Germinal center (tissue), 1 donor: ENCODE data around the gene RCOR2.
A peak's percentile ranks its signal among the peaks of the same experiment; 100 is the strongest.
"Not testable (repeated sequence)": the region's sequence is repeated elsewhere in the genome, so short reads cannot be mapped to it uniquely, and the experiment has no call there.

ENCODE experiments used
- DNase-seq: peaks from one replicate; pipeline ENCODE4 v3.0.0; 2012; ENCODE audit warnings: mixed read lengths, low spot score

Gene RCOR2

DNA sequence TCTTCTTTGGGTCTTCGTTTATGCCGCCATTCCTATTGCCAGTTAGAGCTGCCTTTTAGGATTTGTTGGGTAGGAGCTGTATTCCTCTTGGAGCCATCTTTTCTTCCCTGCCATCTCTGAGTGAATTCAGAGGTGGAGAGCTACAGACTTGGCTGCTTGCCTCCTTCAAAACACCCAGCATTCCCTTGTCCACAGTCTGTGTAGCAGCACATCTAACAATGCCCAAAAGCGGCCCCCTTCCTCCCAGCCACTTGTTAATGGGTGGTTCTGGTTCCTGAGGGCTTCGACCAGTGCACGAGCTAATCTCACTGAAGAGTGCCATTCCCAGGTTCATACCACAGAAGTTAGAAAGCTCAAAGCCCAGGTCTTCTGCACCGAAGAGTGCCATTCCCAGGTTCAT lies 40.3 kb downstream of the RCOR2 start:
- DNase-seq = no peak

DNA sequence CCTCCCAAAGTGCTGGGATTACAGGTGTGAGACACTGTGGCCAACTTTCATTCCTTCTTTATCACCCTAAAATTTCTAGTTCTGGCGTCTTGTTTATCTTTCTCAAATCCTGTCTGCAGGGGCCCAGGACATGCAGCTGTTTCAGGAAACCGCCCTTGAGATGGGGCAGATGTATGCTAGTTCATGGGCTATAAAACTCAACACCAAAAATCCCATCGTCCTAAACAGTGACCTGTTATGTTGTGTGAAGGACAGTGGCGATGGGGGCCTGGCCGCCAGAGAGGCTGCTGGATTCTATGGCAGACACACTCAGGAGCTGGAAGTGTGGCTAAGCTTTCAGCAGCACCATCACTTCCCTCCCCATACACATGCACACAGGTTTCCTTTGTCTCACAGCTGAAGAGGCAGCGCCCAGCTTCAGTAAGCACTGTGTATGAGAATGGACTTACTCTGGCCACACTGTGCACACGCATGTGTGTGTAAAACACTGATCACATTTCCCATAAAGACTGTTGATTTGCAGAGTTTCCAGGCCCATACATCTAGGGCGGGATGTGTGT lies 41.4 kb downstream of the RCOR2 start:
- no peak for DNase-seq

DNA sequence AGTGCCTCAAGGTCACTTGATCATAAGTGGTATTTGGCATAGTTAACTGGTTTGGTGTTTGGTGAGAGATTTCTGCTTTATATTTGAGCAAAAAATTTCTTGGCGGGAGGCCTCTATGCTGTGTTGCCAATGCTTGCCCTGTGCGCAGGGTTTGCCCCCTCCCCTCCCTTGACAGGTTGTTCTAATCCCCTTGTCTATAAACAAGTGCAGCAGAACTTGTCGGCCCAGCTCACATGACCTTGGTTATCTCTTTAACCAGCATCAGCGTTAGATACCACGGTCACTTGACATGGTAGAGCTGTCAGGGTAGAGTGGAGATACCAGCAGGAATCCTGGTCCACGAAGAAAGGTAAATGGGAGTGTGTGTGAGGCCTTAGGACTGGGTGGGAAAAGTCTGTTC lies 42.5 kb downstream of the RCOR2 start:
- no peak for DNase-seq

DNA sequence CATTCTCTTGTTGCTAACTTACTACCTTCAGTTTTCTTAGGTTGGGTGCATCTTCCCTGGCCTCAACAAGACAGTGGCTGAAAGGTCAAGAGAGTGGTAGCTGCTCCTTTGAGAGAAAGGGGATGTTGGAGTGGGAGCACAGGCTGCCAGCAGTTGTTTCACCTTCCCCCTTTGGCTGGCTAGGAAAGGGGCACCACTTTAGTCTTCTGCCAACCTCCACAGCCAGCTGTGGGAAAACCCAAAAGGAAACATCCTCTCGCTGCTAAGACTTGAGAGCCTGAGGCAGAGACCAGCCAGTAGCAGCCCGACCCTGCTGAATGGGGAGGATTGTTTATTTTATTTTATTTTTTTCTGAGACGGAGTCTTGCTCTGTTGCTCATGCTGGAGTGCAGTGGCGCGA lies 43.7 kb downstream of the RCOR2 start:
- DNase-seq = no peak

DNA sequence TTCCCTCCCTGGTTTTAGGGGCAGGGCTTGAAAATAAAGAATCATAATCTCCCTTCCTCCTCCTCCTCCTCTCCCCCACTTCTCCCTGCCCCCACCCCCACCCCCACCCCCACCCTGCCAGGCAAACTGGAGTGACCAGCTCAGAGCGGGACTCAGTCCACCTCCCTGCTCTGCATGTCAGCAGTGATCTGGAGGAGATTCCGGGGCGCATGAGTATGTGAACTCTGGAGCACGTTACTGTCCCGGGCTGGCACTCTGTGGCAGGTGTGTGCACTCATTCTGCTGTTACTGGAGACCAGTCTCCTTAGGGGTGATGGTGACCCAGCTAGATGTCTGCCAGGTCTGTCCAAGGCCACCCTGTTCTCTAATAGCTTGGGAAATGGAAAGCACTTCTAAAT lies 44.2 kb downstream of the RCOR2 start:
- DNase-seq = no peak

DNA sequence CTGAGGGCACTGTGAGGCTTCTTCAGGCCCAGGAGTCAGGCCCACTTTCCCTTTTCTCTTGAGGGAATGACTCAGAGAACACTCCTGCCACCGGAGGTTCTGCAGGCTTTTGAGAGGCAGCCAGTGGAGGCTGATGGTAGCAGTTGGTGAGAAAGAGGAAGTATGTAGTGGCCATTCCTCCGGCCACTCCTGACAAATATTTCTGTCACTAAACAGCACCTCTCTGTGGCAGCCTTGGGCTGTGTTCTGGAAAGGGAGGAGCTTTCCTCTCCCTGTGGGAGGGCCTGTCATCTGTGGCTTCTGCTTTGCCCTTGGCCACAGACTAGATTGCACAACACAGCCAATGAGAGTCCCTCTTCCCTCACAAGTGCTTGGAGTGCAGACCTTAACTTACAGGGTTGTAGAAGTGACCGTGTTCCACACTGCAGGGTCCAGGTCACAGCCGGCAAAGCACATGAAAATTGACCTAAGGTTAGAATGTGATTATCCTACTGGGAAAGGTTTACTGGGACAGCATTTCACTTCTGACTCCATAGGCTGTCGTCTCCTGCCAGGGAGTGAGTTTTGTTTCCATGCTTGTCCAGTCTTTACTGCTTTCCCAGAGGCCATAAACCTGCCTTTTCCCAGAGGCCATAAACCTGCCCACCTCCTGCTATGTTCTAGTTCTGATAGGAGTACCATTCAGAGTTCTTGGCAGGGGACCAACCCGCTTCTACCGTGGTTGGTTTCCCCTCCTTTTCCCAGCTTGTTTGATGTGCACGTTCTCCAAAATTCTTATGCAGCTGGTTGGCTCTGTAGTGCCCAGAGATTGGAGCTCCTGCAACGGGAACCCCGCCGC lies 44.8 kb downstream of the RCOR2 start:
- DNase-seq = peak; percentile 23

DNA sequence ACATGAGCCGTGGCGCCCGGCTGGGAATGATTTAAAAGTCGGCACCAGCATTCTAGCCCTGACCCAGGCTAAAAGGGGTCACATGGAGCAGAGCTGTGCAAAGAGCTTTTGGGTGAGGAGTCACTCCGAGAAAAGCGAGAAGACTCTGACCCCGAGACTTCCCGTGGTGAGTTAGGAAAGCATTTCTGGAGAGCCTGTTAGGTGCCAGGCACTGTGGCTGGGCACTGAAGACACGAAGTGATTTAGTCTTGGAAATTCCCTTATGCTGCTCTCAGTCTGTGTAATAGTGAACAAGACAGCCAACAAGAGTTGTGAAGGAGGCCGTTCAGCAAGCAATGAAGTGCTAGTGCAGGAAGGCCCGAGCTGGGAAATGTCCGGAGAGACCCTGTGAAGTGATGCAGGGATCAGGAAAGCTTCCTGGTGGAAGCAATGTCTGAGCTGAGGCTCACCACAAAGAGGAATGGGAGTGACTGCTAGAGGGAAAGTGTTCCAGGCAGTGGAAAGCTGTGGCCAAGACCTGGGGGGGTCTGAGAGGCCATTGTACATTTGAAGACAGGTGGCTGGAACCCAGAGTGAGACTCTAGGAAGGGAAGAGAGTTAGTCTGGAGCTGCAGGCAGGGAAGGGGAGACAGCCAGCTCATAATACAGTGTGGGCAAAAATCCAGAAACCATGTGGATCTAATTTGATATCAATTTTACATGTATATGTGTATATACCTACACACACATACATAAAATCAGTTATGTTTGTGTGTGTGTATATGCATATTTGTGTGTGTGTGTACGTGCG lies 46.4 kb downstream of the RCOR2 start:
- no peak for DNase-seq

DNA sequence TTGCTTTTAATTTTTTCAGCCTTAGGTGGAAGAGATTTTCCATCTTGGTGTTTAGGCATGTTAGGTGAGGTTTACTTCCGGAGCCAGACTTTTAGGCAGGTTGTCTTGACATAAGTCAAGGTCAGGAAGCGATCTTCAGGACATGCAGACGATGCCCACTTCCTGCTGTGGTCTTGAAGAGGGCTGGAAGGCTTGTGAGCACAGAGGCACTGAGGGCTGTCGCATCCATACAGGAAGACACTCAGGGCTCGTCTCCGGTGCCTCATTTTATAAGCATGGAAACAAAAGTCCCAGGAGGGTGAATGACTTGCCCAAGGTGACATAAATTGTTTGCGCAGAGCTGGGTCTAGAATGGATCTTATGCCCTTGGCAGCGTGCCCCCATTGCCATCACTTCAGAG lies 47.3 kb downstream of the RCOR2 start:
- DNase-seq = no peak

DNA sequence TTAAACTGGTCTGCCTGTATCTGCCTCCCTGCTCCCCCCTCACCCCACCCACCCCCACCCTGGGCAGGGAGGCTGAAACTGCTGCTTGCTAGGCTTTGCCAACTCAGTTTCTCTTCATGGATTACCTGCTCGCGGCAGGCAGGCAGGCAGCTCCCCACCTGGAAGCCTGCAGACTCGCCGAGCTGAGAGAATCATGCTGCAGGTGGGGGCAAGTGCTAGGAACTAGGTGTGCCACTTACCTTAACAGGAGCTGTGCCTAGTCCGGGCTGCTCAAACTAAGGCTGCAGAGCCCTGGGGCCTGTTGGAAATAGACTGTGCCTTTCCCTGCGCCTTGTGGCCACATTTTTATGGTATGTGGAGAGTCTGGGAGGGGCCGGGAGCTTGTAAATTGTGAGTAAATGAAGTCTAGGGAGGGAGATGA lies 47.8 kb downstream of the RCOR2 start:
- DNase-seq = no peak

DNA sequence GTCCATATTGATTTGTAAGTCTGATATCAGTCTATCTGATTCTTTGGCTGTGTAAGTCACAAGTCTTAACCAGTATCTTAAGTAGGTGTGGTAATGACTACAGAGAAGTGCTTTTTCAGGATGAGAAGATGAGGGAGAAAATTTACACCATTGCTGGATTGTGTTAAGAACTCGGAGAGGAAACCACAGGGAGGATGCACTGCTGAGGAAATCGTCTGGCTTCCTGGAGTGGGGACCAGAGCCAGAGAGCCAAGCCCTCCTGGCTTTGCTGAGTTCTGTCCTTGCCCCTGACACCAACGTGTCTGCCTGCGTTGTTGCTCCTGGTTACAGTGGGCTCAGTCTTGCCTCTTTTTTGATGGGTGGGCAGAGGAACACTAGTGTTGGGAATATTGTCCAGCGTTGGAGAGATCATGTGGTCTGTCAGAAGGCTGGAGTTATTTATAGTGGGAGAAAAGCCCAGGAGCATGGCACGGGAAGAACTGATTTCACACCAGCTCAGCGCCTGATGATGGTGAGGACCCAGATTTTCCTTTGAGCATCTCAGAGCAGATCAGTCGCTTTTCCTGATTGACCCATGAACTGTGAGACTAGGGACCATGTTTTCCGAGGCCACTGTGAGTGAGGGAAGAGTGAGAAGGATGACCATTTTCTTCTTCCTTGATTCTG lies 48.4 kb downstream of the RCOR2 start:
- no peak for DNase-seq

DNA sequence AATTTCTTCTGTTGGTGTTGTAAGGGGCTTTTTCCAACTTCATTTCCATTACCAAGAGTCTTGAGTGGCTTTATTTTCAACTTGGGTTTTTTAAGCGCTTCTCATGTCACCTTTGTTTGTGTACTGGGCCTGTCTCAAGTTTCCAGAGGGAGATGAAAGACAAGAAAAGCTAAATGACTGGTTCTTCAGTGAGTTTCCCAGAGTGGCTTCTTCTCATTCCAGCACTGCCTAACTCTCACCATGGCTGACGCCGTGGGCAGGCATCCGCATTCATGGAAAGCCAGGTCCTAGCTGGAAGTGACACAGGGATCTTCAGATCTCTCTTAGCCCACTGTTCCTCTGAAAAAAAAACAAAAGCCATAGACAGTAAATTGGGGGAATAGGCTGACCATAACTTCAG lies 49.5 kb downstream of the RCOR2 start:
- DNase-seq = no peak

DNA sequence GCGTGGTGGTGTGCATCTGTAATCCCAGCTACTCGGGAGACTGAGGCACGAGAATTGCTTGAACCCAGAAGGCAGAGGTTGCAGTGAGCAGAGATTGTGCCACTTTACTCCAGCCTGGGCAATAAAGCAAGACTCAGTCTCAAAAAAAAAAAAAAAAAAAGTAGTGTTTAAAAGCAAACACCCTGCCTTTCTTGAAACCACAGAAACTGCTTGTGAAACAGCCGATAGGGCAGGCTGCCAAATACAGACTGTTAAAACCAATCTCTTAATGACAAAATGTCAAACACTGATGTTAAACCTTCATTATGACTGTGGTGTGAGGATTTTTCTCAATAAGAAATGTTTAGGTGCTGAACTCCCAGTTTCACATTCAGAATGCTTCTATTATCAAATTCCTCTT lies 50.8 kb downstream of the RCOR2 start:
- DNase-seq = no peak

DNA sequence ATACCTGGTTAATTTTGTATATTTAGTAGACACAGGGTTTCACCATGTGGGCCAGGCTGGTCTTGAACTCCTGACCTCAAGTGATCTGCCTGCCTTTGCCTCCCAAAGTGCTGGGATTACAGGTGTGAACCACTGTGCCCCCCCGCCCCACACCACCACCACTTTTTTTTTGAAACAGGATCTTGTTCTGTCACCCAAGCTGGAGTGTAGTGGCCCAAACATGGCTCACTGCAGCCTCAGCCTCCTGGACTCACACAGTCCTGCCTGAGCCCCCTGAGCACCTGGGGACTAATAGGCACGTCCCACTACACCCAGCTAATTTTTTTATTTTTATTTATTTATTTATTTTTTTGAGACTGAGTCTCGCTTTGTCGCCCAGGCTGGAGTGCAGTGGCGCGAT lies 53.3 kb downstream of the RCOR2 start:
- DNase-seq = not testable (repeated sequence)

DNA sequence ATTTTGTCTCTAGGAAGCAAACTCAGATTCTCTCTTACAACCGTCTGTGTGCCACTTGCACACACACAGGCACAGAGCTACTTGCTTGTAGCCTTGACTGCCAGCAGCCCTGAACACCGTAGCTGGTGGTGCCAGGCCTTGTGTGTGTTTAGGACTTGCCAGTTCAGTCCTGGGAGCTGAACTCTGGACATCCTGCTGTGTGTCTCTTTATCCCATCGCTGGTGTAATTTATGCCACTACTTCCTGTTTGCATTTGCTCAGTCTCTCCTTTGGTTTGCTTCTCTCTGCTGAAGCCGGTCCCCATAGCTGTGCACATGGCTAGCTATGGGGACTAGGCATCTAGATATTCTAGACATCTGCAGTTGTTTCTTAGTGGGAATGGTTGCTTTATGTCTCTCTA lies 54.0 kb downstream of the RCOR2 start:
- no peak for DNase-seq
